HepG2 (cell line): Measurements from ENCODE around the gene TMEM9. TPM values are rescaled to one million over a fixed set of nuclear protein-coding genes. Genes with fewer than 3 reads are reported as not detected.

Experiments
- ARNTL ChIP-seq: sonication (generic); formaldehyde crosslinking; IDR thresholded peaks from 2 replicates; pipeline ENCODE4 v1.4.0; 2020; ENCODE audit warnings: mild to moderate bottlenecking, missing genetic modification reagents
- CCAR2 ChIP-seq: fragments of 200-400 bp; formaldehyde crosslinking; optimal IDR thresholded peaks from 2 replicates; pipeline ENCODE3; 2018; ENCODE audit warnings: low read depth, mild to moderate bottlenecking, low read length, moderate library complexity
- CREB3 ChIP-seq: sonication (generic); formaldehyde crosslinking; IDR thresholded peaks from 2 replicates; pipeline ENCODE4 v1.5.0; 2020; ENCODE audit warnings: missing genetic modification reagents
- E2F5 ChIP-seq: sonication (generic); formaldehyde crosslinking; conservative IDR thresholded peaks from 2 replicates; pipeline ENCODE4 v1.4.0; 2020; ENCODE audit warnings: missing genetic modification reagents
- GTF3A ChIP-seq: sonication (generic); formaldehyde crosslinking; conservative IDR thresholded peaks from 2 replicates; pipeline ENCODE4 v1.4.0; 2020; ENCODE audit warnings: mild to moderate bottlenecking, missing genetic modification reagents
- GZF1 ChIP-seq: sonication (generic); formaldehyde crosslinking; IDR thresholded peaks from 2 replicates; pipeline ENCODE4 v1.5.1; 2020; ENCODE audit warnings: mild to moderate bottlenecking, missing genetic modification reagents
- HMGA1 ChIP-seq: sonication (generic); formaldehyde crosslinking; conservative IDR thresholded peaks from 2 replicates; pipeline ENCODE4 v1.4.0; 2020; ENCODE audit warnings: missing genetic modification reagents
- IKZF1 ChIP-seq: fragments of 450-650 bp; IDR thresholded peaks from 2 replicates; pipeline ENCODE4 v1.7.1; 2016
- KDM2A ChIP-seq: sonication (generic); formaldehyde crosslinking; IDR thresholded peaks from 2 replicates; pipeline ENCODE4 v1.4.0; 2020; ENCODE audit warnings: low read depth, missing genetic modification reagents, borderline replicate concordance
- MTA3 ChIP-seq: sonication (generic); formaldehyde crosslinking; IDR thresholded peaks from 2 replicates; pipeline ENCODE4 v1.4.0; 2020; ENCODE audit warnings: missing genetic modification reagents
- MXD4 ChIP-seq: IDR thresholded peaks from 2 replicates; pipeline ENCODE4 v1.6.1; 2016; ENCODE audit warnings: mild to moderate bottlenecking, missing biosample characterization, missing genetic modification reagents
- PITX1 ChIP-seq: sonication (generic); formaldehyde crosslinking; IDR thresholded peaks from 2 replicates; pipeline ENCODE4 v1.5.1; 2020; ENCODE audit warnings: mild to moderate bottlenecking, missing genetic modification reagents
- RARG ChIP-seq: sonication (generic); formaldehyde crosslinking; IDR thresholded peaks from 2 replicates; pipeline ENCODE4 v1.4.0; 2020; ENCODE audit warnings: low read depth, mild to moderate bottlenecking, missing genetic modification reagents
- SMAD9 ChIP-seq: sonication (generic); formaldehyde crosslinking; IDR thresholded peaks from 2 replicates; pipeline ENCODE4 v1.5.1; 2020; ENCODE audit warnings: mild to moderate bottlenecking, missing genetic modification reagents
- SRSF4 ChIP-seq: fragments of 200-400 bp; formaldehyde crosslinking; IDR thresholded peaks from one replicate; pipeline ENCODE4 v1.6.1; 2018; ENCODE audit warnings: mild to moderate bottlenecking, low read depth, low read length, moderate library complexity; ENCODE audit not compliant: poor library complexity, severe bottlenecking
- STAT5B ChIP-seq: sonication (generic); formaldehyde crosslinking; IDR thresholded peaks from 2 replicates; pipeline ENCODE4 v1.4.0; 2020; ENCODE audit warnings: missing genetic modification reagents
- TAF1 ChIP-seq: sonication (generic); formaldehyde crosslinking; IDR thresholded peaks from 2 replicates; pipeline ENCODE4 v1.4.0; 2020; ENCODE audit warnings: missing genetic modification reagents
- ZNF230 ChIP-seq: sonication (generic); formaldehyde crosslinking; IDR thresholded peaks from 2 replicates; pipeline ENCODE4 v1.4.0; 2020; ENCODE audit warnings: mild to moderate bottlenecking, missing genetic modification reagents
- ZNF275 ChIP-seq: sonication (generic); formaldehyde crosslinking; IDR thresholded peaks from 2 replicates; pipeline ENCODE4 v1.8.0; 2022; ENCODE audit warnings: missing genetic modification reagents, mild to moderate bottlenecking, inconsistent platforms, borderline replicate concordance
- ZNF362 ChIP-seq: sonication (generic); formaldehyde crosslinking; IDR thresholded peaks from 2 replicates; pipeline ENCODE4 v1.4.0; 2020; ENCODE audit warnings: missing genetic modification reagents, mild to moderate bottlenecking, borderline replicate concordance
- ZNF451 ChIP-seq: sonication (generic); formaldehyde crosslinking; IDR thresholded peaks from 2 replicates; pipeline ENCODE4 v1.5.0; 2020; ENCODE audit warnings: mild to moderate bottlenecking, missing genetic modification reagents
- ZNF550 ChIP-seq: sonication (generic); formaldehyde crosslinking; IDR thresholded peaks from 2 replicates; pipeline ENCODE4 v1.4.0; 2020; ENCODE audit warnings: mild to moderate bottlenecking, missing genetic modification reagents, borderline replicate concordance
- ZNF567 ChIP-seq: sonication (generic); formaldehyde crosslinking; IDR thresholded peaks from 2 replicates; pipeline ENCODE4 v1.8.1; 2023; ENCODE audit warnings: mild to moderate bottlenecking, missing genetic modification reagents, borderline replicate concordance
- ZNF629 ChIP-seq: sonication (generic); formaldehyde crosslinking; conservative IDR thresholded peaks from 2 replicates; pipeline ENCODE4 v1.5.0; 2020; ENCODE audit warnings: missing genetic modification reagents
- ZNF670 ChIP-seq: sonication (generic); formaldehyde crosslinking; IDR thresholded peaks from 2 replicates; pipeline ENCODE4 v1.8.0; 2022; ENCODE audit warnings: mild to moderate bottlenecking, missing genetic modification reagents, borderline replicate concordance
- ZNF747 ChIP-seq: sonication (generic); formaldehyde crosslinking; IDR thresholded peaks from 2 replicates; pipeline ENCODE4 v1.8.1; 2023; ENCODE audit warnings: missing genetic modification reagents, mild to moderate bottlenecking, borderline replicate concordance
- polyA plus RNA-seq, 8 experiments: library from polyadenylated mRNA; depleted of rRNA in 3 of 8; stranded (reverse) in 7 of 8; unstranded in 1 of 8; fragments of >200 nt; fragmentation: Illumina TruSeq in 4 of 8; extraction: Trizol in 4 of 8; gene quantifications; 2 replicates each; pipeline versions ENCODE4 v1.2.1 to v1.2.3, GENCODE V29; 2011 to 2016; ENCODE audit warnings: low read depth in 4 of 8, missing spikeins in 1 of 8, mixed read lengths in 1 of 8; ENCODE audit not compliant: insufficient read depth in 1 of 8
- total RNA-seq, 5 experiments: library from RNA; depleted of rRNA; stranded (reverse); fragments of >200 nt; fragmentation: Illumina TruSeq; extraction: Trizol; gene quantifications; 2 replicates each; pipeline ENCODE4 v1.2.3, GENCODE V29; 2016; ENCODE audit warnings: low read depth in 1 of 5

TMEM9 gene
- total and polyA plus RNA-seq, 2 of the 13 experiments (the other 11 are each of a cell fraction or from before 2014, with no cell fraction given), result 60.9 to 102 TPM

- TF ChIP-seq ZNF275 (peak; percentile 94), IKZF1 (no peak), HMGA1 (CRISPR knock-in tag) (no peak), E2F5 (CRISPR knock-in tag) (no peak), SMAD9 (CRISPR knock-in tag) (no peak; the same call in 1 of the 2 replicates), SRSF4 (no peak), GTF3A (CRISPR knock-in tag) (0 out of 2 replicates have a peak, but pooled peaks have one; percentile 63), MXD4 (CRISPR knock-in tag) (no peak), PITX1 (CRISPR knock-in tag) (0 out of 2 replicates have a peak, but pooled peaks have one; percentile 38), ZNF567 (CRISPR knock-in tag) (no peak; the same call in 1 of the 2 replicates), KDM2A (CRISPR knock-in tag) (no peak), ZNF550 (CRISPR knock-in tag) (no peak), ZNF451 (no peak; the same call in 1 of the 2 replicates), GZF1 (peak; percentile 64; the same call in 1 of the 2 replicates), ZNF747 (CRISPR knock-in tag) (peak; percentile 54; the same call in 1 of the 2 replicates), ZNF629 (CRISPR knock-in tag) (peak; percentile 100), TAF1 (CRISPR knock-in tag) (peak; percentile 58; the same call in 1 of the 2 replicates), ZNF362 (no peak), STAT5B (no peak), CCAR2 (no peak), ZNF670 (no peak), CREB3 (no peak), MTA3 (CRISPR knock-in tag) (no peak), ZNF230 (CRISPR knock-in tag) (no peak), ARNTL (CRISPR knock-in tag) (no peak; the same call in 1 of the 2 replicates), RARG (CRISPR knock-in tag) (no peak)
Measured at GRCh38 chr1:201171063-201172036, 17.1 kb upstream of the TMEM9 start (continued).
